GM20000 (cell line): ENCODE data around the gene IVD.

Source experiments
- DNase-seq: peaks from one replicate; pipeline ENCODE4 v3.0.0; 2012; ENCODE audit warnings: low spot score
- CTCF ChIP-seq: IDR thresholded peaks from 2 replicates; pipeline ENCODE4 v1.5.1; 2012; ENCODE audit warnings: mild to moderate bottlenecking, control low read depth; ENCODE audit errors: extremely low read depth, missing control alignments

The IVD gene

GRCh38 chr15:40440743-40441564, 35.4 kb downstream of the IVD start, which contains the start of gene BAHD1:
Gene BAHD1, plus strand, starts transcription at chr15:40440953. Its CDS starts 17,512 bp downstream, at chr15:40458465.
- peak; percentile 100 for DNase-seq
- no peak for TF ChIP-seq CTCF

DNA sequence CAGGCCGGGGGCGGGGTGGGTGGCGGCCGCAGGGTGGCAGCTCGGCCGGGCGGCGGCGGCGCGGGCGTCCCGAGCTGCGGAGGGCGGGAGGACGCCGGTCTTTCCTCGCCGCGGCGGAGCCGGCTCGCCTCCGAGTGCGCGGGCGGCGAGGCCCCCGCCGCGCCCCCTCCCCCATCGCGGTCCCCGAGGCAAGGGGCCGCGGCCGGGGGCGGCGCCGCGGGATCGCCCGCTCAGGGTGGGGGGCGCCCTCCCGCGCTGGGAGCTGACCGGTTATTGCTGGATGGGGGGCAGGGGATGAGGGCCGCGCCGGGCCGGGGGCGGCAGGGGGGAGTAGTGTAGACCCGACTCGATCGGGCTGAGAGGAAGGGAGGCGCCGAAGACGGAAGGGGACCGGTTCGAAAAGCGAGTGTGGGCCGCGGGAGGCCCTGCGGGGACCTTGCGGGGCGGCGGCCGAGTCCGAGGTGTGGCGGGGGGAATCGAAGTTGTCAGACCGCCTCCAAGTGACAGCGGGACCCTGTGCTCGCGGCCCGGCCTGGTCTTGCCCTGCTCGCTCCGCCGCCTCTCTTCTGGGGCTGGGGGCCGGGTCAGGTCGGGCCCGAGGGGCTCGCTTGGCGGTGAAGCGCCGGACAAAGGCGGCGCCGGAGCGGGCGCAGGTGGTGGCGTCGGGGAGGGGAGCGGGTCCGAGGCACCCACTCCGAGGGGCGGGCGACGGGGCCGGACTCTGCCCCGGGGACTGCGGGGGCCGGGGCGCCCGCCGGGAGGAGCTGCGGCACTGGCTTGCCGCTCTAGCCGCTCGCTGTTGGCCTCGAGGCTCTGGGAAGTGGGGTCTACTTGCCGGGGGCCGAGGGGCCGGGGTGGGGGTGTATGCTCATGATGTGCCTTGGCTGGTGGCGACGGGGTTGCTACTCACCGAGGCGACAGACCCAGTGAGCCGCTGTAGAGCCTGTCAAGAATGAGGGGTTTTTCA, 36.3 kb downstream of the IVD start:
- no peak for TF ChIP-seq CTCF
- peak; percentile 67 for DNase-seq

DNA sequence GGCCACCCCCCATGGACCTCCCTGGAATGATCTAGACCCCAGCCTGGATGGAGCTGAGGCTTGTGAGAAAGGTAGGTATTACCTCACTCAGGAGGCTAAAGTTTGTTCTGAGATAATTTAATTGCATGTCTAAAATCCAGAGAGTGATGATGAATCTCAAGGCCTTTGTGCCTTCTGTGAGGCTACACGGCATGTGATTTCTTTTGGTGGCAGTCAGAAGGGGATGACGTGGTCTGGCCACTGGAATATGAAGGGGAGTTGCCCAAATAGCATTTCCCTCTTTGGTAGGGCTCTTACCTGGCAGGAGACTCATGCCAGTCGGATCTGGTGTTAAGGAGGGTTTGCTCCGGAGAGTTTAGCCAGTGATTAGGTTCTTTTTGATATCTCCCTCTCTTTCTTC, 37.7 kb downstream of the IVD start:
- no peak for DNase-seq
- no peak for TF ChIP-seq CTCF

- no peak for DNase-seq
- no peak for TF ChIP-seq CTCF
Measured at GRCh38 chr15:40443846-40444245, 38.3 kb downstream of the IVD start.

GRCh38 chr15:40444736-40445135, 39.1 kb downstream of the IVD start:
- DNase-seq, result no peak
- no peak for TF ChIP-seq CTCF

DNA sequence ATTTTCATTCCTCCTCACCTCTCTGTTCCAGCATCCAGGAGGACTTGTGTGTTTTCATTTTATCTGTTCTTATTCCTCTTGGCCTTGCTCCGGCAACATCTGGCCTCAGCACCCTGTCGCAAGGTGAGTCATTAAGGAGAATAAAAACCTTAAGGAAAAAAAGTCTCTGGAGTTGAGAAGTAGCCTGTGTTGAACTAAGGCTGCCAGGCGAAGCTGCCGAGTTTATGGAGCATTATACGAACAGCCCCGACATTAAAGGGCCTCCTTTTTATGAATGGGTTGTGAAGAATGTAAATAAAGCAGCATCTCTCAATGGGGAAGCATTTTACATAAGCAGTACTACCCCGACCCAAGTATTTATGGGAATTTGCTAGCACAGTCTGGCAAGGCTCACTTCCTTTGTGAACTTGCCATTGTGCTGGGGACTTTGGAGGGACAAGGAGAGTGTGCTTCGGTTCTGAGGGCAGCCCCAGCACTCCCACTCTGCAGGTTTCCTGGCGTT, 39.9 kb downstream of the IVD start:
- no peak for DNase-seq
- no peak for TF ChIP-seq CTCF
